Neuronal stem cell (in vitro differentiated cells): ENCODE results near the gene CDK5.
A peak's percentile ranks its signal among the peaks of the same experiment; 100 is the strongest.

Experiments used
- DNase-seq: peaks from one replicate; pipeline ENCODE4 v3.0.0-alpha.2; 2013; ENCODE audit warnings: low spot score
- H2AFZ ChIP-seq: one replicate; pipeline ENCODE4 v1.6.1; 2013; ENCODE audit warnings: mild to moderate bottlenecking, low read length, inconsistent platforms
- H2AK5ac ChIP-seq: 2 replicates; pipeline ENCODE4 v1.6.1; 2013; ENCODE audit warnings: low read depth, mild to moderate bottlenecking, inconsistent platforms, low read length, moderate library complexity, mixed read lengths
- H2BK120ac ChIP-seq: 2 replicates; pipeline ENCODE4 v1.6.1; 2013; ENCODE audit warnings: low read depth, mild to moderate bottlenecking, inconsistent platforms, low read length, moderate library complexity, mixed read lengths
- H2BK12ac ChIP-seq: one replicate; pipeline ENCODE4 v1.6.1; 2013; ENCODE audit warnings: low read length, inconsistent platforms
- H2BK15ac ChIP-seq: 2 replicates; pipeline ENCODE4 v1.6.1; 2013; ENCODE audit warnings: mild to moderate bottlenecking, low read length, inconsistent platforms, mixed read lengths
- H2BK5ac ChIP-seq: one replicate; pipeline ENCODE4 v1.6.1; 2013; ENCODE audit warnings: inconsistent platforms, mild to moderate bottlenecking, low read length, moderate library complexity
- H3K14ac ChIP-seq: one replicate; pipeline ENCODE4 v1.6.1; 2013; ENCODE audit warnings: low read length, inconsistent platforms
- H3K18ac ChIP-seq: 2 replicates; pipeline ENCODE4 v1.6.1; 2013; ENCODE audit warnings: low read length, inconsistent platforms
- H3K23ac ChIP-seq: 2 replicates; pipeline ENCODE4 v1.6.1; 2013; ENCODE audit warnings: low read depth, mild to moderate bottlenecking, mixed read lengths, low read length, inconsistent platforms; ENCODE audit not compliant: poor library complexity
- H3K27ac ChIP-seq: replicated peaks from 3 replicates; pipeline ENCODE4 v1.5.1; 2013; ENCODE audit warnings: low read length, inconsistent platforms
- H3K27me3 ChIP-seq, 3 experiments: 2 replicates each; pipeline ENCODE4 v1.6.1; 2013; ENCODE audit warnings: low read length in 3 of 3, mild to moderate bottlenecking in 2 of 3, inconsistent platforms in 1 of 3, low read depth in 1 of 3, mixed read lengths in 1 of 3, moderate library complexity in 1 of 3; ENCODE audit not compliant: control insufficient read depth in 3 of 3, insufficient read depth in 3 of 3
- H3K36me3 ChIP-seq, 2 donors: replicated peaks in 1 of 2; 2 replicates each; pipeline ENCODE4 v1.6.1; 2013; ENCODE audit warnings: low read length in 2 of 2; ENCODE audit not compliant: control insufficient read depth in 2 of 2, insufficient read depth in 2 of 2
- H3K4ac ChIP-seq: 2 replicates; pipeline ENCODE4 v1.6.1; 2013; ENCODE audit warnings: inconsistent platforms, mild to moderate bottlenecking, low read length, moderate library complexity
- H3K4me1 ChIP-seq, 2 donors: 1 replicate in 1 of 2; 2 replicates in 1 of 2; pipeline ENCODE4 v1.6.1; 2013; ENCODE audit warnings: low read length in 2 of 2, low read depth in 1 of 2; ENCODE audit not compliant: control insufficient read depth in 2 of 2, insufficient read depth in 1 of 2
- H3K4me2 ChIP-seq: one replicate; pipeline ENCODE4 v1.6.1; 2013; ENCODE audit warnings: mild to moderate bottlenecking, low read length, inconsistent platforms; ENCODE audit not compliant: insufficient read depth, poor library complexity, severe bottlenecking
- H3K4me3 ChIP-seq, 2 donors: 2 replicates each; pipeline ENCODE4 v1.5.1; 2013; ENCODE audit warnings: low read length in 2 of 2, mild to moderate bottlenecking in 2 of 2, inconsistent platforms in 1 of 2, moderate library complexity in 1 of 2
- H3K79me1 ChIP-seq: one replicate; pipeline ENCODE4 v1.6.1; 2013; ENCODE audit warnings: low read depth, mild to moderate bottlenecking, inconsistent platforms, low read length, moderate library complexity
- H3K9ac ChIP-seq: one replicate; pipeline ENCODE4 v1.6.1; 2013; ENCODE audit warnings: mild to moderate bottlenecking, low read depth, low read length, inconsistent platforms; ENCODE audit not compliant: poor library complexity
- H3K9me3 ChIP-seq, 2 donors: replicated peaks in 1 of 2; 2 replicates each; pipeline versions ENCODE3 to v1.6.1; 2013; ENCODE audit warnings: low read length in 2 of 2, mild to moderate bottlenecking in 2 of 2, inconsistent platforms in 1 of 2, low read depth in 1 of 2, mixed read lengths in 1 of 2, moderate library complexity in 1 of 2; ENCODE audit not compliant: control insufficient read depth in 2 of 2, insufficient read depth in 1 of 2
- H4K8ac ChIP-seq: one replicate; pipeline ENCODE4 v1.6.1; 2013; ENCODE audit warnings: low read depth, mild to moderate bottlenecking, inconsistent platforms, low read length, moderate library complexity
- H4K91ac ChIP-seq: one replicate; pipeline ENCODE4 v1.6.1; 2013; ENCODE audit warnings: low read length, low read depth, mild to moderate bottlenecking, inconsistent platforms; ENCODE audit not compliant: poor library complexity
- WGBS, 2 donors: extraction: QIAGEN DNeasy Blood & Tissue Kit; methylation state at CpG; one replicate each; pipeline ENCODE4 v1.1.7; 2013; ENCODE audit warnings: missing lambda C conversion rate in 2 of 2, mixed read lengths in 1 of 2; ENCODE audit not compliant: insufficient read length in 2 of 2, insufficient replicate concordance in 1 of 2; ENCODE audit errors: extremely low coverage in 2 of 2; 5-methylcytosine and 5-hydroxymethylcytosine counted together

The CDK5 gene

GRCh38 chr7:151083071-151083823 lies 25.6 kb upstream of the CDK5 start, which contains the start of gene TMUB1:
Gene TMUB1, minus strand, starts transcription at chr7:151083493. Its CDS starts 930 bp downstream, at chr7:151082563.
- Histone ChIP-seq H3K27me3 (peaks cover 0 to 6% (median 0%) of the 10 kb centered on the region in 3 experiments), H3K9me3 (peaks cover 0 to 2% of the 10 kb centered on the region in 2 donors), H3K23ac (peak within 1 kb of the TSS; percentile 94), H3K4me3 (peak within 1 kb of the TSS; percentile 84 to 99), H2AK5ac (peak within 1 kb of the TSS; percentile 98), H3K18ac (peak within 1 kb of the TSS; percentile 93), H2BK12ac (peak within 1 kb of the TSS; percentile 54), H2BK120ac (peak within 1 kb of the TSS; percentile 76), H3K9ac (peak within 1 kb of the TSS; percentile 80), H2BK15ac (peak within 1 kb of the TSS; percentile 88), H4K91ac (no peak within 1 kb of the TSS), H3K14ac (peak within 1 kb of the TSS; percentile 7), H3K4me2 (peak within 1 kb of the TSS; percentile 92), H3K27ac (no peak within 1 kb of the TSS), H2AFZ (peak within 1 kb of the TSS; percentile 97), H2BK5ac (peak within 1 kb of the TSS; percentile 56), H4K8ac (no peak within 1 kb of the TSS), H3K4me1 (peaks cover 35 to 44% of the 10 kb centered on the region in 2 donors), H3K4ac (no peak within 1 kb of the TSS), H3K36me3 (peaks cover 3 to 21% of the 10 kb centered on the region in 2 donors), H3K79me1 (peaks cover 25% of the 10 kb centered on the region)
- no peak for DNase-seq
- no CpG with 5 or more reads among the region's 69 CpGs for WGBS, 2 donors

DNA sequence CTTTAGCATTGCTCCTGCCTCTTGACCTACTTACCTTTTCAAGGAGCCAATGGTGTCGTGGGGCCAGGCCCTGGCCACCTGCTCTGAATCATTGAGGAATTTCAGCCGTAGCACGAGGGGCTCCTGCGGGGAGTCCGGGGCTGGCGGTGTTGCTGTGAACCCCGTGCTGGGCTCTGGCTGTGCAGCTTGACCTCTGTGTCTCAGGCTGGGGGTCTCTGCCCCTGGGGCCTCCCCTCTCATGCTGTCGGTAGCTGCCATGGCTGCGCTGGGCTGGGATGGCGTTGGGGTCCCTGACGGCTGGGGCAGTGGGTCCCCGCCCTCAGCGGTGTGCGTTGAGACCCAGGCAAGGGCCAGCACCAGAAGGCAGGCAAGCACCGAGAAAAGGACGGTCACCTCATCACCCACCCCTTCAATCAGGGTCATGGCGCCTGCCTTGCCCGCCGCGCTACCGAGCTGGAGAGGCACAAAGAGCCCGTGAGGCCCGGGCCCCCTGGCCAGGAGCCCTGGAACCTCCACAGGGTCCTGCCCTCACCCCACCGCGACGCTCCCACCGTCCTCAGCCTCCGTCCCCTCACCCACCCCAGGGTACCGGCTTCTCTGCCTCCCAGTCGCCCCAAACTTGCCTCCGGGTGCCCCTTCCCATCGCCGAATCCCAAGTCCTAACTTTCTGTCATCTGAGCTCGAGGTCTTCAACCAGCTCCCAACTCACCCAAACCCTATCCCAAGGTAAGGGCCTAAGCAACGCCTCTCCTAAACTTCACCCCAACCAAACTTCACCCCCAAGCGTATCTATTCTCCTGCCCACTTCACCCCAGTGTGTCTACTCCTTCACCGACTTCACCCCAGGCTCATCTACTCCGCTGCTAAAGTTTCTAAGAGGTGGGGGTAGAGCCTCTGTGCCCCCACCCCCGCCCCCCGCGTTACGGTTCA lies 24.7 kb upstream of the CDK5 start:
- Histone ChIP-seq H2BK15ac (peak overlapping the region; percentile 88), H3K23ac (peak overlapping the region; percentile 94), H3K4ac (no peak overlapping the region), H3K4me1 (peaks cover 28 to 38% of the 10 kb centered on the region in 2 donors), H2BK12ac (peak overlapping the region; percentile 54), H2AFZ (peak overlapping the region; percentile 97), H2BK120ac (peak overlapping the region; percentile 76), H4K91ac (no peak overlapping the region), H3K79me1 (peaks cover 19% of the 10 kb centered on the region), H3K27ac (no peak overlapping the region), H3K4me3 (peak overlapping the region; percentile 84 to 99), H2AK5ac (peak overlapping the region; percentile 98), H3K36me3 (peaks cover 4 to 27% of the 10 kb centered on the region in 2 donors), H3K14ac (peak overlapping the region; percentile 7), H2BK5ac (peak overlapping the region; percentile 56), H4K8ac (no peak overlapping the region), H3K9ac (peak overlapping the region; percentile 80), H3K27me3 (peaks cover 0 to 2% (median 0%) of the 10 kb centered on the region in 3 experiments), H3K9me3 (peaks cover 0 to 3% of the 10 kb centered on the region in 2 donors), H3K4me2 (peak overlapping the region; percentile 92), H3K18ac (peak overlapping the region; percentile 93)
- no CpG with 5 or more reads among the region's 42 CpGs for WGBS, 2 donors
- DNase-seq, result no peak

GRCh38 chr7:151081170-151082101 lies 23.7 kb upstream of the CDK5 start:
- peak overlapping the region; percentile 94 for H2AK5ac ChIP-seq

More at GRCh38 chr7:151081170-151082101, 23.7 kb upstream of the CDK5 start:
- Histone ChIP-seq H2BK5ac (peak overlapping the region; percentile 22), H2BK120ac (no peak overlapping the region), H2BK12ac (peak overlapping the region; percentile 49), H2AFZ (peak overlapping the region; percentile 95), H3K9ac (peak overlapping the region; percentile 30), H2BK15ac (peak overlapping the region; percentile 67), H3K23ac (peak overlapping the region; percentile 94), H3K27me3 (peaks cover 0 to 2% (median 0%) of the 10 kb centered on the region in 3 experiments), H3K36me3 (peaks cover 4 to 37% of the 10 kb centered on the region in 2 donors), H4K91ac (no peak overlapping the region), H3K4ac (no peak overlapping the region), H3K79me1 (peaks cover 19% of the 10 kb centered on the region), H3K9me3 (peaks cover 0 to 3% of the 10 kb centered on the region in 2 donors), H3K4me3 (peak overlapping the region; percentile 53 to 99), H3K4me1 (peaks cover 28 to 38% of the 10 kb centered on the region in 2 donors), H3K18ac (peak overlapping the region; percentile 85), H3K4me2 (peak overlapping the region; percentile 75), H4K8ac (no peak overlapping the region), H3K14ac (no peak overlapping the region), H3K27ac (peak overlapping the region; percentile 31)
- WGBS, 2 donors, result no CpG with 5 or more reads among the region's 64 CpGs
- no peak for DNase-seq
